Measurements from ENCODE around the gene VPS9D1.

DNA sequence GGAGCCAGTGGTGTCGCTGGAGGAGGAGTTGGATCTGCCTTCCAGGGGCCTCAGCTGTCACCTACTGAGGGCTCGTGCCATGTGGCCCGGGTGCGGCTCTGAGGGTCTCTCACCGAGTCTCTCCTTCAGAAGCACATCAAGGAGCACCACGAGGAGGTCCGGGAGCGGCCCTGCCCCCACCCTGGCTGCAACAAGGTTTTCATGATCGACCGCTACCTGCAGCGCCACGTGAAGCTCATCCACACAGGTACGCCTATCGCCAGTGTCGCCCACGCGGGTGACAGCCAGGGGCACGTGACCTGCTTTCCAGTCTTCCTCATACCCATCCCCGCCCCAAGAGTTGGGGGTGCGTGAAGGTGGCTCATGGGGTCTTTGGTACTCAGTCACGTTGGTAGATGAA lies 13.1 kb upstream of the VPS9D1 start:
- TF ChIP-seq, protein P1, sequence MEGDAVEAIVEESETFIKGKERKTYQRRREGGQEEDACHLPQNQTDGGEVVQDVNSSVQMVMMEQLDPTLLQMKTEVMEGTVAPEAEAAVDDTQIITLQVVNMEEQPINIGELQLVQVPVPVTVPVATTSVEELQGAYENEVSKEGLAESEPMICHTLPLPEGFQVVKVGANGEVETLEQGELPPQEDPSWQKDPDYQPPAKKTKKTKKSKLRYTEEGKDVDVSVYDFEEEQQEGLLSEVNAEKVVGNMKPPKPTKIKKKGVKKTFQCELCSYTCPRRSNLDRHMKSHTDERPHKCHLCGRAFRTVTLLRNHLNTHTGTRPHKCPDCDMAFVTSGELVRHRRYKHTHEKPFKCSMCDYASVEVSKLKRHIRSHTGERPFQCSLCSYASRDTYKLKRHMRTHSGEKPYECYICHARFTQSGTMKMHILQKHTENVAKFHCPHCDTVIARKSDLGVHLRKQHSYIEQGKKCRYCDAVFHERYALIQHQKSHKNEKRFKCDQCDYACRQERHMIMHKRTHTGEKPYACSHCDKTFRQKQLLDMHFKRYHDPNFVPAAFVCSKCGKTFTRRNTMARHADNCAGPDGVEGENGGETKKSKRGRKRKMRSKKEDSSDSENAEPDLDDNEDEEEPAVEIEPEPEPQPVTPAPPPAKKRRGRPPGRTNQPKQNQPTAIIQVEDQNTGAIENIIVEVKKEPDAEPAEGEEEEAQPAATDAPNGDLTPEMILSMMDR (conservative IDR thresholded peaks at IDR 0.05): no peak
- no peak for TF ChIP-seq ZFX (IDR thresholded peaks at IDR 0.05)

All from C4-2B (cell line).